Measurements from ENCODE around the gene OR2G2.

Gene OR2G2, protein sequence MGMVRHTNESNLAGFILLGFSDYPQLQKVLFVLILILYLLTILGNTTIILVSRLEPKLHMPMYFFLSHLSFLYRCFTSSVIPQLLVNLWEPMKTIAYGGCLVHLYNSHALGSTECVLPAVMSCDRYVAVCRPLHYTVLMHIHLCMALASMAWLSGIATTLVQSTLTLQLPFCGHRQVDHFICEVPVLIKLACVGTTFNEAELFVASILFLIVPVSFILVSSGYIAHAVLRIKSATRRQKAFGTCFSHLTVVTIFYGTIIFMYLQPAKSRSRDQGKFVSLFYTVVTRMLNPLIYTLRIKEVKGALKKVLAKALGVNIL

DNA sequence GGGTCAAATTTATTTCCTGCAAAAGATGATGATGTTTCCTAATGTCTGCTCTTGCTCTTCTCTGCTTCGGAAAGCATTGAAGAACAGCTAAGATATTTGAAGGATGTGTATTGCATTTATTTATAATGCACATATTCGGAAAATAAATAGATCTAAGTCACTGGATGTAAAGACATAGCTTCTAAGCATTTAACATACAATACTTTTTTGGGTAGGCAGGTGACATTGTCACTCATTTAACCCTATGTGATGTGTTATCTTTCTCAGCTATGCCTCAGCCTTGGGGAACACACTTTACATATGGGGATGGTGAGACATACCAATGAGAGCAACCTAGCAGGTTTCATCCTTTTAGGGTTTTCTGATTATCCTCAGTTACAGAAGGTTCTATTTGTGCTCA lies at the start of gene OR2G2:
OR2G2 (plus strand) TSS at position 301 of the 400 bp plus-strand sequence; CDS start at position 301, 0 bp downstream.
- no peak for DNase-seq (ENCODE audit: low read depth)

DNA sequence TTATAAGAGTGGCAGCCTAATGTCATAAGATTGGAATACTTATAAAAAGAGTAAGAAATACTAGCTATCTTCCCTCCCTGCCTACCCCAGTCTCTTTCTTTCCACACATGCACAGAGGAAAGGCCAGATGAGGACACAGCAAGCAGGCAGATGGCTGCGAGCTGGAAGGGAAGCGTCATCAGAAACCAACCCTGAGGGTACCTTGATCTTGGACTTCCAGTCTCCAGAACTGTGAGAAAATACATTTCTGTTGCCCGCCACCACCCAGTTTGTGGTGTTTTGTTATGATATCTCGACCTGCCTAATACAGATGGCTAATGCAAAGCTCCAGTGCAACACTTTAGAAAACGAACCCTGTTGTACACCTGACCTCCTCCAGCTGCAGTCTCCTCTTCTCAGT lies 49.6 kb upstream of the OR2G2 start:
- no peak for DNase-seq (ENCODE audit: low read depth)

DNA sequence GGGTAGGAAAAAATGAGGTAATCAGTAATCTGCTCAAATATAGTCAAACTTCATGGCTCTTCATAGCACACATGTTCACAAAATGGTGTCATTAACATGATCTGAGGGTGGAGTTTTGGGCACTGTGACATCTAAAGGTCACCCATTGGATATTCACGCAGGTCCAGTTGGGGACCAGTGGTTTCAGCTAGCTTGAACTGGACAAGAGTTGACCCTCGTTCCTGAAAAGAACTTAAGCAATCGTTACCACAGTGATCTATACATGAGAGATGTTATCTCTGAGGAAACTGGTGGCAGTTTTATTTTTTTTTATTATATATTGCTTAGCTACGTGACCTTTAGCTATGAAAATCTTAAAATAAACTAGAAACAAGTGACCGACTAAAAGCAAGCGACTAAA lies 48.9 kb upstream of the OR2G2 start:
- DNase-seq (ENCODE audit: low read depth): no peak

DNA sequence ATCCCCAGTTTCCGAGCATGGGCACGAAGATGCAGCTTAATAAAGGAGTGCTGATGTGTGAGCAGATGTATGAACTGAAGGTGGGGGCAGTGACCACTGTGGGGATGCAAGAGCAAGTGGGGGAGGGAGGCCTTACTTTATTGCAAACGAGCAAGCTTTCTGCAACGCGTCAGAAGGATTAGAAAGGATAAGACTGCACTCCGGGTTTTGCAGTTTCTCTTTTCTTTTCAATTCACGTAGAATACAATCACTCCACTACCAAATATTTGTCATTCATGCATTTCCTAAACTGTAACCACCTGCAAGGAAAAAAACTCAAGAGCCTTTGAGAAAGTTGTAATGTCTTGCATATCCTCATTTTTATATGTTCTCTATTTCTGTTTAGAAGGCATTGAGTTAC lies 47.6 kb upstream of the OR2G2 start:
- DNase-seq (ENCODE audit: low read depth): no peak

DNA sequence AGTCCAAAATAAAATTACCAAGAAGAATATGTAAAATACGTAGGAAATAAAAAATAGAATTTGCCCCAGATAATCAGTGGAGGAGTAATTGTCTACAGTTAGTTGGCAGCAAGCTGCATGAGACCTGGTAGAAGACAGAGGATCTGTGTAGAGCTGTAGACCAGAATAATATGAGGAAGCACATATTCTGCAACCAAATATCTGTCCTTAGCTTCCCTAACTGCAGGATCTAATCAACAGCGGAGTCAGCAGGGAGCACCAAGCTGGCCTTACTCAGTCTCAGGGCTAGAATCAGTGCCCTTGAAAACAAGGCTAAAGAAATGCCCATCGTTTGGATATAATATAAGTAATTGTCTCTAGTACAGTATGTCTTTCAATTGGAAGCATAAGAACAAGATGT lies 45.3 kb upstream of the OR2G2 start:
- DNase-seq (ENCODE audit: low read depth): no peak

DNA sequence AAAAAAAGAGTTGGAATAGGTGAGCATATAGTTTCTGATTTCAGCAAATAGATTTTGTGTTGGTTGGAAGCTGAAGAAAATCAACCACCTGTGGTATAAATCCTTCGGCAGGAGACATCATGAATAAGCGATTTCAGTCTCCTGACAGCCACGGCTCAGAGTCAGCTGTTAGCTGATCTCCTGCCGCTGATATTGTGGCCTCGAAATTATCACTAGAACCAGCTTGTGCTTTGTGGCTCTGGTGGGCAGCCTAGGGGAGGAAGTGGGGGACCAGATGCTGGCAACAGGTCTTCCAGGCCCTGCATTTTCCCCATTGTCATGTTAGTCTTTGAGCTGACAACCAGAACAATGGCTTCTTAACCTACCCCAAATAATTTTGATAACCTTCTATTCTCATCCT lies 40.1 kb upstream of the OR2G2 start:
- DNase-seq (ENCODE audit: low read depth): no peak

DNA sequence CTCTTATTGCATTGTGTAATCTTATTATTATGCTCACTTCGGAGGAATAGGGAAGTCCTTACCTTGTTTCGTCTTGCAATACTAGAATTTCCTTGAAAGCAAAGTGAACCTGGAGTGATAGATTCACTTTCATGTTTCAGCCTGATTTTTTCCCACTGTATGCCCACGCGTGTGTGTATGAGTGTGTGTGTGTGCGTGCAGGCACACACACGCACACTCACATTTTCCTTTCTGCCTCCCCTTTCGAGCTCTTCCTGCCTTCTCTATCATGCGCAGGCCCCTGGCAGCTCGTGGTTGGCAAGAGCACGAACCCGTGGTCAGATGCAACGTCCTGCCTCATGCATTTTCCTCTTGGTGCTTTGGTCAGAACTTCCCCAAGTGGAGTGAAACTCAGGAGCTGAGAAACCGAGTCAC lies 39.4 kb upstream of the OR2G2 start, which contains the start of gene GCSAML:
GCSAML (plus strand) TSS at position 366 of the 414 bp plus-strand sequence. CDS start 58 bp downstream, outside the sequence.
- DNase-seq (ENCODE audit: low read depth): no peak

DNA sequence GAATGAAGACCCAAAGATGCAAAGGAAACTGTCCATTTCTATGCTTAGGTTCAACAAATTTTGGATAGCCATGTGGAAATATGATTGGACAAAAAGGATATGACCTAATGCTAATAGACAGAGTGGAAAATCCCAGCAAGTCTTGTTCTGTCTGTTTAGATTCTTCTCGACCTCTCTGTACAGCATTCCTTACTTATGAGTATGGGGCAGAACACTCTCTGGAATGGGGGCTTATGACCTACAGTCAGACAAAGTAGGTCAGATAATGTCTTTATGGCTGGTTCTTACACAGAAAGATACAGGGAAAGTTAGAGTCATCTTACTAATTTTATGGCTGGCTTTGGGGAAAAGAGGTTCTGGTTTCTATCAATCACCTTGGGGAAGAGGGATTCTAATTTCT lies 36.4 kb upstream of the OR2G2 start:
- DNase-seq (ENCODE audit: low read depth): peak; percentile 4

DNA sequence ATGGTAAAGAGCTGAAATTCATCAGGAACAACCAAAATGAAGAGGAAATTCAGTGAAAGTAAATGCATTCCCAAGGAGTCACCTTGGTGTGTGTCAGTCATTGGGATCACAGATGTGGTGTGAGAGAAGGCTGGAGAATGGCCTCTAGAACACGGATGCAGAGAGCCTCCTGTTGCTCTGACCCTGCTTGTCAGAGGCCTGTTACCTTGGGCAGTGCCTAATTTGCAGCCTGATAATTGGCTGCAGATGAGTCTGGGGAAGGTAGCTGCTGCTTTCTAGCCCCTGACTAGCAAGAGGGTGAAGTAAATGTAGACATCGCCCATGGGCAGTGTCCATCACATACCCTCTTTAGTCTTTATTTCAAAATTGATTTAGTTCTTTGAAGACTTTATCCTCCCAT lies 35.9 kb upstream of the OR2G2 start:
- no peak for DNase-seq (ENCODE audit: low read depth)

DNA sequence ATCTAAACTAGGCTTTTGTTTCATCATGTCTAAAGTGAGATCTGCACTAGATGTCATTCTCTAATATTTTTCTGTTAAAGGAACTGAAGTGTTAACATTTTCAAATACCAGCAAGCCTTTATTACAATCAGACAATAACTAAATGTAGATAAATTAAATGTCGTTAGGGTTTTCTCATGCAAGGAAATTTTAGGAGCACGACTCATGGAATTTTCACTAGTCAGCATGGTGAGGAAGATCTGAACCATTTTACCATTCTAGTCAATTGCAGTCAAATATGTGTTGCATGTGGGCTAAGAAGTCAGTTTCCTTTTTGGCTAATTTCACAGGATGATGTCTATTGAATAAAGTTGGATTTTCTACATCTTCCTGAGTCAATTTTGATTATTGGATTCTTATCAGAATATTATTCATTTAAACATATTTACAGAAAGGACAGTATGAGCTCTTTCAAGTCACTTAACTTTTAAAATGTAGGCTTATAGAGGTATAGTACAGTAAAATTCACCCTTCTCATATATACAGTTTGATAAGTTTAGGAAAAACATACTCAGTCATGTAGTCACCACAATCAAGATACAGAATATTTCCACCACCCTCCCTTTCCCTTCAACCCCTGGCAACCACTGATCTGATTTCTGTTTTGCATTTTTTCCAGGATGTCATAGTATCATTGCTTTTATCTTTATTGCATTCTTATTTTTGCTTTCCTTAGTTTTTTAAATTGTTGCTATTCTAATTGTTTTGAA lies 30.1 kb upstream of the OR2G2 start:
- no peak for DNase-seq (ENCODE audit: low read depth)

DNA sequence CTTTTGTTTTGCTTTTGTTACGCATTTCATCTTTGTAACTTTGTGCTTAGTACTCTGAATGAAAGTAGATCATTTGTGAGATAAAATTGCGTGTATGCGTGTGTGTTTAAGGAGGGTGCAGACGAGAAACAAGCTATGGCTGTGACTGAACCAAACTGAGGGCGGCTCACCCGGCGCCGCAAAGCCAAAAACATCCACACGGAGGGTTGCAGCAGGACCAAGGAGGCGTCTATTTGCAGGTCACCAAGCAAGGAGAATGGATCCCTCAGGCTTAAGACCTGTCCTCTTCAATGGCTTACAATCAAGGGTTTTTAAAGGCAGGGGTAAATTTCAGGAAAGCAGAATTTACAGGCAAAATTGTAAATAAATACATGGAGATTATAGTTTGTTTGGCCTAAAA lies 26.4 kb upstream of the OR2G2 start:
- no peak for DNase-seq (ENCODE audit: low read depth)

DNA sequence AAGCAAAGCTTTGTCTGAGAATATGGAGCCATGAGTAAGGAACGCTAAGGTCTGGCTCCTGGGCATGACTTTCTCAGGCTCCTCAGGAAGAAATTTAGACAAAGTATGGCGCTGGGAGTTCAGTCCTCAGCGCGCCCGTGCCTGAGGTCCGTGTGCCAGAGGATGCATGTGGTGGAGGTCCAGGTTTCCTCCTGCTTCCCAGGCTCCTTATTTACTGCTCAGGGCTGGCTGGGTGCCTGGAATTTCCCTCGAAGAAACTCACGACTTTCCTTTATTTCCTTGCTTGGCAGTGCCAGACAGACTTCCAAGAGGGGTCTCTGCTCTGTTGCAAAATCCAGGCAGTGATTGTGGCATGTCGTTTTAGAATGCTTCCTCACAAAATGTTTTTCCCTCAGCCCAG lies 26.0 kb upstream of the OR2G2 start:
- DNase-seq (ENCODE audit: low read depth): no peak

DNA sequence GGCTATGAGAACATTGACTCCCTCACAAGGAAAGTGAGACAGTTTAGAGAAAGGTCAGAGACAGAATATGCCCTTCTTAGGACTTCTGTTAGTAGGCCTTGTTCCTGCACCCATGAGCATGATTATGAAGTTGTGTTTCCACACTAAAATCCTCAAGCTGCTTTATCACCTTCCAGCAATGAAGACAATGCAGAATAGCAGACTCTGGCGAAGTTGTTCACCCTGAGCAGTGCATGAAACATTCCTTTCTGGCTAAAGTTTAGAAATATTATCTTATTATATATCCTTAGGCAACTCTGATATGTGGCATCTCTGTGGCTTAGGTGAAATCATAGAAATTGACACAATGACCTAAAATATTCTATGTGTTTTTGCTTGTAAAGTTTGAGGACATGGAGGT lies 13.9 kb upstream of the OR2G2 start:
- no peak for DNase-seq (ENCODE audit: low read depth)

DNA sequence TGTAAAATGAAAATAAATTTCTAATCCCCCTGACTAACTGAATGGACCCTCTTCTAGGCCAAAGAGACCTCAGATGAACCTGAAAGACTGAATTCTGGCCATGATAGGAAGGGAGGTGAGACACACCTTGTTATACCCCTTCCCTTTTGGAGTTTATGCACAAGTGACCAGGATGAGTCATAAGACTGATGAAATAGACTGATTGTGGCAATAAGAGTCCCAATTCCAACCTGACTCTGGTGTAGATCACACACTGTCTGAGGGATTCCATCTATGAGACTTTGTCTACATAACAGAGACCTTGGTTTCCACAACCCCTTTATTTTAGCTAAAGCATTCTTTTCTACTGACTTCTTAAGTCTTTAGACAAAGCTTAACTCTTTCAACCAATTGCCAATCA lies 13.5 kb upstream of the OR2G2 start:
- no peak for DNase-seq (ENCODE audit: low read depth)

DNA sequence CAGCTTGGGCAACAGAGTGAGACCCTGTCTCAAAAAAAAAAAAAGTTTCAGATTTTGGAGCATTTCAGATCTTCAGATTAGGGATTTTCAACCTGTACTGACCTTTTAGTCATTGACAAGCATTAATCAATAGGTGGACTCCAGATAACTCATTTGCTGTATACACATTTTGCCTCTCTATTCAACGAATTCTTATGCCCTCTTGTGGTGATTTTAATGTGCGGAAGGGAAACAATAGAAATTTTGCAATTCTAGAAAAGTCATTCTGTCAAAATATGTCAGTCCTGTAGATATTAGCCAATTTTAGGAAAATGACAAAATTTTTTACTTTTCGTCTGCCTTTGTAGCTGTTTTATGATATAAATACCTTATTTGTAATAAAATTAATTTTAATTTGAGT lies 11.6 kb upstream of the OR2G2 start:
- no peak for DNase-seq (ENCODE audit: low read depth)

DNA sequence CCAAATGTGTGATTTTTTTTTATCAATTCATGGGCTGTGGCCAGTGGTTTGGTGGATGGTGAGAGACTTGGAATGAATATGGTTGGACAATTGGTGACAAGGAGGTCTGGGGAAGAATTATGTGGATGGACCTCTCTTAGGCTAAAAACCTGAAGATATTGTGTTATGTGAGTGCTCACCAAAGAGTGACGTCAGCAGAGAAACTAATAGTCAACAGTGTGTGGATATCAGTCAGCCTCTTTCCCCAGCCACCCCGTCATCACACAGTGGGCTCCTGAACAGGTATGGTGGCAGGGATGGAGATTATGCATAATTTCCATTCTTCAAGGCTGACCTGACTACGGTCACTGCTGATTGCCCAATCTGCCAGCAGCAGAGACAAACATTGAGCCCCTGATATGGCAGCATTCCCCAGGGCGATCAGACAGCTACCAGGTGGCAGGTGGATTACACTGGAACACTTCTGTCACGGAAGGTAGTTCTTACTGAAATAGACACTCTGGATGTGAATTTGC lies 9.2 kb upstream of the OR2G2 start:
- DNase-seq (ENCODE audit: low read depth): no peak

DNA sequence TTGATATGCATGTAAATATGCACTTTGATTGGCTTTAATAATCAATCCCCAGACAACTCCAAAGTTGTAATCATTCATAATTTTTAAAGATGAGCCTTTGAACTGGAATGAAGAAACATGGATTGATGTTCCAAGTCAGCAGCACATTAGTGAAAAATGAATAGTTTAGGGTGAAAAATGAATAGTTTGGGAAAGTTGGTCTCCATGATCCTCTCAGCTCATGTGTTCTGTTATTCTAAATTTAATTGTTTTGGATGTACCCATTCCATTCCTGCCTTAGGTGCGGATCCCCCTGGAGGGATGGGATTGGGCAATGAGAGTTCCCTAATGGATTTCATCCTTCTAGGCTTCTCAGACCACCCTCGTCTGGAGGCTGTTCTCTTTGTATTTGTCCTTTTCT lies 17.1 kb downstream of the OR2G2 start, which contains the start of gene OR2G3:
OR2G3 (plus strand) TSS at position 301 of the 400 bp plus-strand sequence; CDS start at position 301, 0 bp downstream.
- DNase-seq (ENCODE audit: low read depth): no peak

DNA sequence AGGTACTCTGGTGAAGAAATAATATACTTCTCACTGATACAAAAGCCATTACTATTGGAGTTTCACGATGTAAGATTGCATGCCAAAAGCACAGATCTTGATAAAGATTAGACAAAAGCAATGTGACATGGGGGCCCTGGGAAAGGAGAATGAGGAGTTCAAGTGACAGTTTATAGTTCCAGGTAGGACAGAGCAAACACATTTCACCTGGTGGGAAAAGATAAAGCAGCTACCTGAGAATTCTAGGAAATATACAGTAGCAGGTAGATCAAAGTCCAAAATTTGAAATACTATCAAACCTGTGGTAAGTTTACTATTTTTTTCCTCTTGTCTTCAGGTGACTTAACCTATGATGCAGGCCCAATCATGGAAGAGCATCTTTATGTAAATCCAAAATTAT lies 25.2 kb downstream of the OR2G2 start:
- DNase-seq (ENCODE audit: low read depth): no peak

DNA sequence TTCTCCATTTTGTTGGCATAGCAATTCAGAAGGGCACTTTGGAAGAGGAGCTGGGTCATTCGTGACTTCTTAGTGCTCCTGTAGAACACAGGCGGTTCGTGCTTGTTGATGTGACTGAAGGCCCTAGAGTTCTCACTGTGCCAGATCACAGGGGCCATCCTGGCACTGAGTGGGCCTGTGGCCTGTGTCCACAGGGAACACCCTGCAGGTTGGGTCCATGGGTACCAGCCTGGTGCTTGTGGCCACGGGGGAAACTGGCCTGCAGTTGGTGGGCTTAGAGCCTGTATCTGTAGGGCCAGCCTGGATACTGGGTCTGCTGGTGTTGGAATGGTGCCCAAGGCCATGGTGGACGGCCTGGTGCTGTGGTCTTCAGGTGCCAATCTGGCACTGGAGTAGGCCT lies 26.5 kb downstream of the OR2G2 start:
- DNase-seq (ENCODE audit: low read depth): no peak

DNA sequence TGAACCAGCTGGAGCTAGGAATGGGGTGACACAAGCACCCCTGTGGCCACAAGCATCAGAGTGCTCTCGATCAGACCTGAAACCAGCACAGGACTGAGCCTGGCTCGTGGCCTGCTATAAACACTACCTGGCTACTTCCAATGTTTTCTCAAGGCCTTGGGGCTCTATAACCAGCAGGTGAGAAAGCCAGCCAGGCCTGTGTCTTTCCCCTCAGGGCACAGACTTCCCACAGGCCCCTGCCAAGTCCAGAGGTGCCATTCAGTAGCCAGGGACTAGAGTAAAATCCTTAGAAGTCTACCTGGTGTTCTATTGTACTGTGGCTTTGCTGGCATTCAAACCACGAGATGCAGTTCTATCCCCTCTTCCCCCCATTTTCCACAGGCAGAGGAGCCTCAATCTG lies 39.8 kb downstream of the OR2G2 start:
- no peak for DNase-seq (ENCODE audit: low read depth)

DNA sequence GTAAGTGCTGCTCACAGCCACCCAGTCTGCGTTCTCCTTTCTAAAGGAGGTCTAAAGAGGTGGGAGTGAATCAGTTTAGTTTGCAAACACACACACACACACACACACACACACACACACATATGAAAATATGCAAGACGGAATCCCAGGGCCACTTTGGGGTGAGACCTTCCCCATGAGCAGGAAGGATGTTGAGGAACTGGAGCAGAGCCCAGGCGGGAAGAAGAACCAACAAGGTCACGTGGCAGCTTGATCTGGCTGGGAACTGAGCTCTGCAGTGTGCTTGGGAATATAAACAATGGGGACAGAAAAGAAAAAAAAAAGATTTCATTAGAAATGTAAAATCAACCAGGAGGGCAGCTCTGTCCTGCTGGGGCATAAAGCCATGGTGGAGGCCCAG lies 49.9 kb downstream of the OR2G2 start:
- no peak for DNase-seq (ENCODE audit: low read depth)

DNA sequence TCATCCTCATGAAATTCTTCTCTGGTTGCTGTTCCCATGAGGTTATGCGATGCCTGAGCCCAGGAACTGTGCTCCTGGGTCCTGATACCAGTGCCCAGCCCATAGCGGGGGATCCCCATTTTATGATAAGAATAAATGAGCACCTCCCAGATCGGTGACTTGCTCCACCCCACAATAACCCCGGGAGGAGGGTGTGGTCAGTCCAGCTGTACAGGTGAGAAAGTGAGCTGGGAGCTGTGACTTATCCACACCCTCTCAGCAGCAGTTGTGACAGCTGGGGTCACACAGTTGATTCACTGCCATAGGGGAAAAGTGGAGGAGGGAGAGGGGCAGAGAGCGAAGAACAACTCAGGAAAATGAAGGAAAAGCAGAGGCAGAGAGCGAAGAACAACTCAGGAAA lies 50.6 kb downstream of the OR2G2 start:
- DNase-seq (ENCODE audit: low read depth): no peak

Data from EH (cell line).